WTC11 (cell line): Measurements from ENCODE around the gene NBAS. TPM values are rescaled to one million over a fixed set of nuclear protein-coding genes. Genes with fewer than 3 reads are reported as not detected.

Source experiments
- ATAC-seq: fragments of 200-7000 bp; cut with Tn5 transposase; 2 replicates; pipeline ENCODE4 v1.10.0; 2021; ENCODE audit warnings: mild to moderate bottlenecking, moderate library complexity
- CTCF ChIA-PET: fragments of 300-600 bp; sonication (Branson Sonifier 250); formaldehyde crosslinking; loops from one replicate; lab custom pipeline; 2021; ENCODE audit warnings: antibody characterized with exemption; lab: Charles Lee
- POLR2A ChIA-PET: fragments of 350-600 bp; sonication (Branson Sonifier 250); formaldehyde crosslinking; loops from one replicate; lab custom pipeline; 2021; ENCODE audit warnings: antibody characterized with exemption; lab: Charles Lee
- DNase-seq: peaks from one replicate; pipeline ENCODE4 v3.0.0; 2021; ENCODE audit warnings: low spot score
- H3K27ac Mint-ChIP-seq: 2 replicates; pipeline ENCODE4 v1.8.0; 2021; ENCODE audit warnings: mixed read lengths
- H3K27me3 Mint-ChIP-seq: 2 replicates; pipeline ENCODE4 v1.8.0; 2021; ENCODE audit warnings: low read depth, mild to moderate bottlenecking, moderate library complexity, mixed read lengths
- H3K36me3 Mint-ChIP-seq: 2 replicates; pipeline ENCODE4 v1.8.0; 2021; ENCODE audit warnings: mixed read lengths
- H3K4me1 Mint-ChIP-seq: 2 replicates; pipeline ENCODE4 v1.8.0; 2022; ENCODE audit warnings: mixed read lengths
- H3K4me3 Mint-ChIP-seq: 2 replicates; pipeline ENCODE4 v1.8.0; 2021; ENCODE audit warnings: mild to moderate bottlenecking, moderate library complexity, mixed read lengths
- H3K9me3 Mint-ChIP-seq: 2 replicates; pipeline ENCODE4 v1.8.0; 2021; ENCODE audit warnings: mixed read lengths
- AFF4 ChIP-seq: sonication (generic); formaldehyde crosslinking; IDR thresholded peaks from 2 replicates; pipeline ENCODE4 v1.8.1; 2023; ENCODE audit warnings: mild to moderate bottlenecking, missing genetic modification reagents, borderline replicate concordance
- ATF1 ChIP-seq: sonication (generic); formaldehyde crosslinking; IDR thresholded peaks from 2 replicates; pipeline ENCODE4 v1.8.1; 2023; ENCODE audit warnings: mild to moderate bottlenecking, moderate library complexity, missing genetic modification reagents
- ATF2 ChIP-seq: sonication (generic); formaldehyde crosslinking; IDR thresholded peaks from 2 replicates; pipeline ENCODE4 v1.8.1; 2022; ENCODE audit warnings: low read depth, missing genetic modification reagents, borderline replicate concordance
- CDX4 ChIP-seq: fragments of 250-450 bp; sonication (Bioruptor Pico); IDR thresholded peaks from 2 replicates; pipeline ENCODE4 v1.9.0; 2021; ENCODE audit warnings: moderate library complexity, mild to moderate bottlenecking, inconsistent platforms, borderline replicate concordance
- E2F5 ChIP-seq: sonication (generic); formaldehyde crosslinking; IDR thresholded peaks from 2 replicates; pipeline ENCODE4 v1.8.1; 2022; ENCODE audit warnings: mild to moderate bottlenecking, moderate library complexity, missing genetic modification reagents
- ERG ChIP-seq: fragments of 250-450 bp; sonication (Bioruptor Pico); IDR thresholded peaks from 2 replicates; pipeline ENCODE4 v1.8.0; 2021; ENCODE audit warnings: mild to moderate bottlenecking
- ETV6 ChIP-seq: sonication (generic); formaldehyde crosslinking; IDR thresholded peaks from 2 replicates; pipeline ENCODE4 v1.8.1; 2022; ENCODE audit warnings: mild to moderate bottlenecking, missing genetic modification reagents
- FOXK1 ChIP-seq: sonication (generic); formaldehyde crosslinking; IDR thresholded peaks from 2 replicates; pipeline ENCODE4 v1.8.0; 2022; ENCODE audit warnings: mild to moderate bottlenecking, moderate library complexity, missing genetic modification reagents
- GTF2I ChIP-seq: fragments of 250-450 bp; sonication (Bioruptor Pico); conservative IDR thresholded peaks from 2 replicates; pipeline ENCODE4 v1.4.0; 2021; ENCODE audit warnings: mild to moderate bottlenecking
- HMGA2 ChIP-seq: fragments of 250-450 bp; sonication (Bioruptor Pico); IDR thresholded peaks from 2 replicates; pipeline ENCODE4 v1.4.0; 2021; ENCODE audit warnings: mild to moderate bottlenecking, moderate library complexity
- NFATC4 ChIP-seq: fragments of 250-450 bp; sonication (Bioruptor Pico); IDR thresholded peaks from 2 replicates; pipeline ENCODE4 v1.9.0; 2021; ENCODE audit warnings: mild to moderate bottlenecking
- NR1H2 ChIP-seq: sonication (generic); formaldehyde crosslinking; IDR thresholded peaks from 2 replicates; pipeline ENCODE4 v1.9.0; 2021; ENCODE audit warnings: mild to moderate bottlenecking, moderate library complexity, missing genetic modification reagents
- OVOL2 ChIP-seq: fragments of 250-450 bp; sonication (Bioruptor Pico); IDR thresholded peaks from 2 replicates; pipeline ENCODE4 v1.9.0; 2021; ENCODE audit warnings: mild to moderate bottlenecking, borderline replicate concordance
- TCF7 ChIP-seq: sonication (generic); formaldehyde crosslinking; IDR thresholded peaks from 2 replicates; pipeline ENCODE4 v1.8.0; 2022; ENCODE audit warnings: mild to moderate bottlenecking, low read depth, missing genetic modification reagents, moderate library complexity
- TEAD4 ChIP-seq: sonication (generic); formaldehyde crosslinking; IDR thresholded peaks from 2 replicates; pipeline ENCODE4 v1.8.0; 2022; ENCODE audit warnings: mild to moderate bottlenecking, missing genetic modification reagents
- ZNF121 ChIP-seq: sonication (generic); formaldehyde crosslinking; IDR thresholded peaks from 2 replicates; pipeline ENCODE4 v1.8.0; 2023; ENCODE audit warnings: missing genetic modification reagents
- ZNF232 ChIP-seq: sonication (generic); formaldehyde crosslinking; IDR thresholded peaks from 2 replicates; pipeline ENCODE4 v1.8.0; 2022; ENCODE audit warnings: mild to moderate bottlenecking, missing genetic modification reagents
- ZNF263 ChIP-seq: sonication (generic); formaldehyde crosslinking; IDR thresholded peaks from 2 replicates; pipeline ENCODE4 v1.8.1; 2022; ENCODE audit warnings: low read depth, mild to moderate bottlenecking, moderate library complexity, missing genetic modification reagents
- ZNF281 ChIP-seq: sonication (generic); formaldehyde crosslinking; IDR thresholded peaks from 2 replicates; pipeline ENCODE4 v1.8.0; 2023; ENCODE audit warnings: mild to moderate bottlenecking, missing genetic modification reagents
- ZNF317 ChIP-seq: sonication (generic); formaldehyde crosslinking; IDR thresholded peaks from 2 replicates; pipeline ENCODE4 v1.8.1; 2023; ENCODE audit warnings: low read depth, mild to moderate bottlenecking, moderate library complexity, missing genetic modification reagents, borderline replicate concordance
- total RNA-seq: library from RNA; stranded (reverse); gene quantifications from 3 replicates; pipeline ENCODE4 v1.2.3, GENCODE V29; 2021
- TF ChIP-seq, protein P1 (sequence below): sonication (generic); formaldehyde crosslinking; IDR thresholded peaks from 2 replicates; pipeline ENCODE4 v1.8.1; 2022; ENCODE audit warnings: mild to moderate bottlenecking, missing genetic modification reagents, moderate library complexity, borderline replicate concordance

Gene NBAS
- total RNA-seq, 1 experiment from 2014 or later: 32.3 TPM

- peaks cover 13% of the 10 kb centered on the region; the same call in 1 of the 2 replicates for H3K36me3 Mint-ChIP-seq
- H3K4me1 Mint-ChIP-seq: peaks cover 20% of the 10 kb centered on the region
- CTCF ChIA-PET: no interaction called here
- no peaks in the 10 kb centered on the region for H3K27me3 Mint-ChIP-seq
- POLR2A ChIA-PET: no interaction called here
- H3K27ac Mint-ChIP-seq: no peak overlapping the region
- no peak overlapping the region for H3K4me3 Mint-ChIP-seq
- H3K9me3 Mint-ChIP-seq: no peaks in the 10 kb centered on the region
- DNase-seq: no peak
- TF ChIP-seq TEAD4 (no peak), HMGA2 (CRISPR knock-in tag) (no peak), TCF7 (CRISPR knock-in tag) (no peak), NFATC4 (CRISPR knock-in tag) (no peak), ATF1 (CRISPR knock-in tag) (no peak), ZNF317 (no peak), OVOL2 (CRISPR knock-in tag) (no peak), ZNF281 (no peak), ATF2 (no peak), ZNF263 (no peak), E2F5 (CRISPR knock-in tag) (no peak)
- TF ChIP-seq, protein P1, sequence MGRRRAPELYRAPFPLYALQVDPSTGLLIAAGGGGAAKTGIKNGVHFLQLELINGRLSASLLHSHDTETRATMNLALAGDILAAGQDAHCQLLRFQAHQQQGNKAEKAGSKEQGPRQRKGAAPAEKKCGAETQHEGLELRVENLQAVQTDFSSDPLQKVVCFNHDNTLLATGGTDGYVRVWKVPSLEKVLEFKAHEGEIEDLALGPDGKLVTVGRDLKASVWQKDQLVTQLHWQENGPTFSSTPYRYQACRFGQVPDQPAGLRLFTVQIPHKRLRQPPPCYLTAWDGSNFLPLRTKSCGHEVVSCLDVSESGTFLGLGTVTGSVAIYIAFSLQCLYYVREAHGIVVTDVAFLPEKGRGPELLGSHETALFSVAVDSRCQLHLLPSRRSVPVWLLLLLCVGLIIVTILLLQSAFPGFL (CRISPR knock-in tag): no peak
- ATAC-seq: no peak
Observed at GRCh38 chr2:15352363-15352762, 208.8 kb downstream of the NBAS start.

DNA sequence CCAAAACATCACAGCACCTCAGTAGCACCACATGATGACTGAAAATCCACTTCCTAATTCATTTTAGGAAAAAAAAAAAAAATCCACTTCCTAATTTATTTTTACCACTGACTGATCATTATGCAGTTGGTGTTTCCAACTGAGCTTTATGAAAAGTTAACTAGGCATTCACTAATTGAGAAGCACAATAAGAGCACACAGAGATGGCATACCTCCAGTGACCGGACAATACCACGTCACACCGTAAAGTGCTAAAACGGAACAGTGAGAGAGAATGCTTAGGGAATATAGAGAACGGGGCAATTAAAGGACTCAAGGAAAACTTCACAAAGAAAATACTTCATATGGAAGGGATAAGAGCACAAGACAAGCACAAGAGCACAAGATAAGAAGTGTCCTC, 212.5 kb downstream of the NBAS start:
- peaks cover 15% of the 10 kb centered on the region for H3K9me3 Mint-ChIP-seq
- ATAC-seq: no peak
- no peak overlapping the region for H3K4me3 Mint-ChIP-seq
- peaks cover 23% of the 10 kb centered on the region for H3K36me3 Mint-ChIP-seq
- no peaks in the 10 kb centered on the region for H3K27me3 Mint-ChIP-seq
- POLR2A ChIA-PET: no interaction called here
- DNase-seq: no peak
- H3K27ac Mint-ChIP-seq: 0 out of 2 replicates have a peak overlapping the region, but pooled peaks have one; percentile 2
- CTCF ChIA-PET: no interaction called here
- peaks cover 9% of the 10 kb centered on the region for H3K4me1 Mint-ChIP-seq
- no peak for TF ChIP-seq GTF2I (CRISPR knock-in tag)
- TF ChIP-seq ZNF121: no peak
- TF ChIP-seq ERG (CRISPR knock-in tag): no peak
- TF ChIP-seq ZNF232: no peak
- no peak for TF ChIP-seq TEAD4
- TF ChIP-seq ATF2: no peak
- TF ChIP-seq FOXK1 (CRISPR knock-in tag): no peak
- no peak for TF ChIP-seq AFF4 (CRISPR knock-in tag)
- no peak for TF ChIP-seq ZNF317
- no peak for TF ChIP-seq ETV6 (CRISPR knock-in tag)
- no peak for TF ChIP-seq CDX4
- TF ChIP-seq NR1H2 (CRISPR knock-in tag): no peak
